Activated CD8-positive, alpha-beta memory T cell treated with anti-CD3 and anti-CD28 coated beads, Interleukin-2, amount 50 U/mL, for 1 hour (primary cell): ENCODE data around the gene SHANK3.

Source experiments
- DNase-seq: peaks from one replicate; pipeline ENCODE4 v3.0.0-alpha.2; 2020; ENCODE audit errors: extremely low read depth

Gene SHANK3

GRCh38 chr22:50699001-50699755 is 26.6 kb downstream of the SHANK3 start:
- no peak for DNase-seq

- DNase-seq = no peak
Measured at GRCh38 chr22:50699756-50700386, 27.2 kb downstream of the SHANK3 start.

GRCh38 chr22:50700387-50701075 is 27.9 kb downstream of the SHANK3 start:
- DNase-seq = no peak

- no peak for DNase-seq
Measured at GRCh38 chr22:50701076-50701419, 28.4 kb downstream of the SHANK3 start.

GRCh38 chr22:50701428-50702154 is 29.0 kb downstream of the SHANK3 start:
- DNase-seq = no peak

GRCh38 chr22:50702261-50702671 is 29.6 kb downstream of the SHANK3 start:
- DNase-seq = no peak

GRCh38 chr22:50702821-50703725 is 30.4 kb downstream of the SHANK3 start:
- DNase-seq = no peak

- no peak for DNase-seq
Measured at GRCh38 chr22:50703726-50704509, 31.3 kb downstream of the SHANK3 start.

GRCh38 chr22:50704510-50705218 is 32.0 kb downstream of the SHANK3 start:
- DNase-seq = no peak

GRCh38 chr22:50705219-50705691 is 32.6 kb downstream of the SHANK3 start:
- no peak for DNase-seq

- DNase-seq = no peak
Measured at GRCh38 chr22:50705851-50706351, 33.3 kb downstream of the SHANK3 start.

- no peak for DNase-seq
Measured at GRCh38 chr22:50706481-50707125, 34.0 kb downstream of the SHANK3 start.

GRCh38 chr22:50708474-50708873 is 35.9 kb downstream of the SHANK3 start:
- no peak for DNase-seq

- DNase-seq = no peak
Measured at GRCh38 chr22:50708996-50709395, 36.4 kb downstream of the SHANK3 start.

GRCh38 chr22:50710221-50710620 is 37.6 kb downstream of the SHANK3 start:
- DNase-seq = no peak

GRCh38 chr22:50710886-50711285 is 38.3 kb downstream of the SHANK3 start:
- DNase-seq = no peak

- DNase-seq = no peak
Measured at GRCh38 chr22:50711446-50712340, 39.1 kb downstream of the SHANK3 start.
